ENCODE data around the gene ANTXRL. TPM values are rescaled to one million over a fixed set of nuclear protein-coding genes. Genes with fewer than 3 reads are reported as not detected.
"Not testable (repeated sequence)": the region's sequence is repeated elsewhere in the genome, so short reads cannot be mapped to it uniquely, and the experiment has no call there.

ANTXRL gene
- total RNA-seq, 4 donors from 2014 or later = not detected

DNA sequence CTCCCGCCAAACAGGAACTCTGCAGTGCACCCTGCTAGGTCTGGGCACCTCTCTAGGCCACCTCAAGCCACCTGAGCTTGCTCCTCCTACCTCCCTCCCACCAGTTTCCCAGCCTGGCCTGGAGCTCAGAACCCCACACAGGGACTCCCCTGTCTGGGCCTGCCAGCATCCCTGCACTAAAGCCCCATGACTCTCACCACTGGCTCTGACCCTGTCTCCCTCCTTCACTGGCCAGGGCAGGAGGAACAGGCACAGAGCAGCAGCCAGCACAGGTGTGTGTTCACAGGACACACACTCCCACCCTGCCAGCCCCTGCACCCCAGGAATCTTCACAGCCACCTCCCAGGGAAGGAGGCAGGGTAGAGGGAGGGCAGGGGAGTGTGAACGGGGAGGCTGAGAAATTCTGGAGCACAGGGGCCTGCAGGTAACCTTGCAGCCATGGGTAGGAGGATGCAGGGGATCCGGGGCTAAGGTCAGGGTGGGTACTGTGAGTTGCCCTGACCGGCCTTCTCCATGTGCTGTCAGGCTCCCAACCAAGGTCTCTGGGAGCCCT is 13.9 kb upstream of the ANTXRL start:
- H3K36me3 ChIP-seq = no peaks in the 10 kb centered on the region
- H3K4me3 ChIP-seq = no peak overlapping the region
- H3K4me1 ChIP-seq = no peaks in the 10 kb centered on the region
- H3K27me3 ChIP-seq = no peaks in the 10 kb centered on the region
- WGBS, 2 donors = 75 to 84% methylated on average over 4 of the region's 4 CpGs
- H3K27ac ChIP-seq = no peak overlapping the region
- no peaks in the 10 kb centered on the region for H3K9me3 ChIP-seq
- TF ChIP-seq EP300 (IDR thresholded peaks at IDR 0.05) (no peak), POLR2A (IDR thresholded peaks at IDR 0.05) (no peak)
- TF ChIP-seq, protein P1, sequence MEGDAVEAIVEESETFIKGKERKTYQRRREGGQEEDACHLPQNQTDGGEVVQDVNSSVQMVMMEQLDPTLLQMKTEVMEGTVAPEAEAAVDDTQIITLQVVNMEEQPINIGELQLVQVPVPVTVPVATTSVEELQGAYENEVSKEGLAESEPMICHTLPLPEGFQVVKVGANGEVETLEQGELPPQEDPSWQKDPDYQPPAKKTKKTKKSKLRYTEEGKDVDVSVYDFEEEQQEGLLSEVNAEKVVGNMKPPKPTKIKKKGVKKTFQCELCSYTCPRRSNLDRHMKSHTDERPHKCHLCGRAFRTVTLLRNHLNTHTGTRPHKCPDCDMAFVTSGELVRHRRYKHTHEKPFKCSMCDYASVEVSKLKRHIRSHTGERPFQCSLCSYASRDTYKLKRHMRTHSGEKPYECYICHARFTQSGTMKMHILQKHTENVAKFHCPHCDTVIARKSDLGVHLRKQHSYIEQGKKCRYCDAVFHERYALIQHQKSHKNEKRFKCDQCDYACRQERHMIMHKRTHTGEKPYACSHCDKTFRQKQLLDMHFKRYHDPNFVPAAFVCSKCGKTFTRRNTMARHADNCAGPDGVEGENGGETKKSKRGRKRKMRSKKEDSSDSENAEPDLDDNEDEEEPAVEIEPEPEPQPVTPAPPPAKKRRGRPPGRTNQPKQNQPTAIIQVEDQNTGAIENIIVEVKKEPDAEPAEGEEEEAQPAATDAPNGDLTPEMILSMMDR (IDR thresholded peaks at IDR 0.05) = no peak
- DNase-seq (ENCODE audit: low spot score in 2 of 2) = no peak

GRCh38 chr10:46273506-46274477 is 13.0 kb upstream of the ANTXRL start:
- Histone ChIP-seq H3K9me3 (no peaks in the 10 kb centered on the region), H3K4me3 (no peak overlapping the region), H3K4me1 (no peaks in the 10 kb centered on the region), H3K36me3 (no peaks in the 10 kb centered on the region), H3K27ac (no peak overlapping the region), H3K27me3 (no peaks in the 10 kb centered on the region)
- TF ChIP-seq EP300 (IDR thresholded peaks at IDR 0.05) = no peak
- no peak for TF ChIP-seq POLR2A (IDR thresholded peaks at IDR 0.05)
- TF ChIP-seq, protein P1 (IDR thresholded peaks at IDR 0.05) = no peak
- WGBS, 2 donors = 87 to 91% methylated on average over 9 of the region's 9 CpGs
- DNase-seq (ENCODE audit: low spot score in 2 of 2) = no peak

DNA sequence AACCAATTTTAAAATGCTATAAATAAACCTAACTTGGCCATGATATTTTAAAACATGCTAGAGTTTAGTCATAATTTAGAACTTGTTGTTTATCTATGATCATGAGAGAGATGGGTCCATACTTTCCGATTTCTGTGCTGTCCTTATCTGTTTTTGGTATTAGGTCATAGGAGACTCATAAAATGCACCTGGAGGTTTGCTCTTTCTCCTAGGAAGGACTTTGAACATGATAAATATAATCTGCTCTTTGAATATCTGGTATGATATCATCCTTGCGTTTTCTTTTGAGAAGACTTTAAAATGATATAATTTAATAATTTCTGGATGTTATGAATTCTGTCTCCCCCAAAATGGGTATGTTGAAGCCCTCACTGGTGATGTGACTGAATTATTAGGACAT is 9.0 kb upstream of the ANTXRL start:
- Histone ChIP-seq H3K27me3 (no peaks in the 10 kb centered on the region), H3K36me3 (no peaks in the 10 kb centered on the region), H3K4me1 (peaks cover 0 to 7% (median 3%) of the 10 kb centered on the region in 4 donors), H3K9me3 (no peaks in the 10 kb centered on the region), H3K4me3 (no peak overlapping the region), H3K27ac (no peak overlapping the region)
- no peak for DNase-seq (ENCODE audit: low spot score in 2 of 2)
- WGBS, 2 donors = 79 to 88% methylated on average over 2 of the region's 2 CpGs
- TF ChIP-seq POLR2A (IDR thresholded peaks at IDR 0.05) (no peak), EP300 (IDR thresholded peaks at IDR 0.05) (no peak)
- TF ChIP-seq, protein P1 (IDR thresholded peaks at IDR 0.05) = no peak

DNA sequence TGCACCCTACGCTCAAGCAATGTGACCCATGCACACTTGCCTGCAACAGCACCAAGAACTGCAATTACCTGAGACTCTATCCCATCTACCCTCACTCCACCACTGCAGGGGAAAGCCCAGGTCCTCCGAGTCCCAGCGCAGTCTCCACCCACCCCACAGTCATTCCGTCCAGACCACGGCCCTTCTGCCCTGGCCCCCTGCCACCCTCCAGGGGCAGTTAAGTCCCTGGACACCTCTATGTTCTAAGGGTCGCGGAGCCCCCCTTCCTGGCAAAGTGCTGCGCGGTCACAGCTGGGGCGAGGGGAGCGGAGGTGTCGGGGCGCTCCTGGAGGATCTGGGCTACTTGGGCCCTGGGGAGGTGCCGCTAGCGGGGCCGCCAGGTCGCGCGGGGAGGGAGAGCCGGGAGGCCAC is 4.4 kb upstream of the ANTXRL start:
- not testable (repeated sequence) for H3K36me3 ChIP-seq; H3K9me3 ChIP-seq; H3K27me3 ChIP-seq; DNase-seq (ENCODE audit: low spot score in 2 of 2)
- H3K4me1 ChIP-seq = peaks cover 5 to 22% (median 12%) of the 10 kb centered on the region in 4 donors
- peak overlapping the region; percentile 32 to 66 (median 48) for H3K4me3 ChIP-seq
- WGBS, 2 donors = 10 to 15% methylated on average over 13 to 20 of the region's 20 CpGs
- H3K27ac ChIP-seq = peak overlapping the region; percentile 9 to 80 (median 54)

- Histone ChIP-seq H3K4me1 (peaks cover 5 to 22% (median 12%) of the 10 kb centered on the region in 4 donors), H3K4me3 (peak overlapping the region; percentile 32 to 66 (median 48)), H3K9me3 (no peaks in the 10 kb centered on the region), H3K36me3 (no peaks in the 10 kb centered on the region), H3K27ac (peak overlapping the region; percentile 9 to 80 (median 54)), H3K27me3 (no peaks in the 10 kb centered on the region)
- TF ChIP-seq POLR2A (IDR thresholded peaks at IDR 0.05) (peak in 1 of 2 donors; percentile 54), EP300 (IDR thresholded peaks at IDR 0.05) (peak in 1 of 2 donors; percentile 53)
- TF ChIP-seq, protein P1 (IDR thresholded peaks at IDR 0.05) = peak in 1 of 5 experiments; percentile 48
- WGBS, 2 donors = 7 to 32% methylated on average over 5 to 26 of the region's 51 CpGs
- peak; percentile 61 to 68 for DNase-seq (ENCODE audit: low spot score in 2 of 2)
Observed at GRCh38 chr10:46282842-46283574, 3.8 kb upstream of the ANTXRL start.

All from tibial nerve (tissue), 4 donors.